HUES48 (cell line): ENCODE measurements around the gene DOCK3.
"Not testable (repeated sequence)": the region's sequence is repeated elsewhere in the genome, so short reads cannot be mapped to it uniquely, and the experiment has no call there.

Source experiments
- H3K27ac ChIP-seq: one replicate; pipeline ENCODE4 v1.7.0; 2013; ENCODE audit warnings: low read depth, low read length, inconsistent platforms
- H3K27me3 ChIP-seq: 2 replicates; pipeline ENCODE4 v1.6.1; 2013; ENCODE audit warnings: mild to moderate bottlenecking, low read length; ENCODE audit not compliant: control insufficient read depth, insufficient read depth
- H3K36me3 ChIP-seq: 2 replicates; pipeline ENCODE4 v1.6.1; 2013; ENCODE audit warnings: low read length; ENCODE audit not compliant: control insufficient read depth, insufficient read depth
- H3K4me1 ChIP-seq: 2 replicates; pipeline ENCODE4 v1.6.1; 2013; ENCODE audit warnings: mild to moderate bottlenecking, low read length; ENCODE audit not compliant: control insufficient read depth, insufficient read depth
- H3K4me3 ChIP-seq: 2 replicates; pipeline ENCODE4 v1.5.1; 2013; ENCODE audit warnings: mild to moderate bottlenecking, low read depth, low read length
- H3K9ac ChIP-seq: 2 replicates; pipeline ENCODE4 v1.6.1; 2013; ENCODE audit warnings: mild to moderate bottlenecking, low read depth, low read length, moderate library complexity
- H3K9me3 ChIP-seq: 2 replicates; pipeline ENCODE4 v1.6.1; 2013; ENCODE audit warnings: low read length; ENCODE audit not compliant: control insufficient read depth, insufficient read depth

DOCK3 gene

DNA sequence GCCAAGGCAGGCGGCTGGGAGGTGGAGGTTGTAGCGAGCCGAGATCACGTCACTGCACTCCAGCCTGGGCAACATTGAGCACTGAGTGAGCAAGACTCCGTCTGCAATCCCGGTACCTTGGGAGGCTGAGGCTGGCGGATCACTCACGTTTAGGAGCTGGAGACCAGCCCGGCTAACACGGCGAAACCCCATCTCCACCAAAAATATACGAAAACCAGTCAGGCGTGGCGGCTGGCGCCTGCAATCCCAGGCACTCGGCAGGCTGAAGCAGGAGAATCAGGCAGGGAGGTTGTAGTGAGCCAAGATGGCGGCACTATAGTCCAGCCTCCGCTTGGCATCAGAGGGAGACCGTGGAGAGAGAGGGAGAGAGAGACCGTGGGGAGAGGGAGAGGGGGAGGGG lies 129.6 kb downstream of the DOCK3 start:
- Histone ChIP-seq H3K9me3 (peaks cover 42% of the 10 kb centered on the region), H3K4me1 (peaks cover 11% of the 10 kb centered on the region)
- not testable (repeated sequence) for H3K27me3 ChIP-seq, H3K4me3 ChIP-seq, H3K27ac ChIP-seq, H3K9ac ChIP-seq, H3K36me3 ChIP-seq

DNA sequence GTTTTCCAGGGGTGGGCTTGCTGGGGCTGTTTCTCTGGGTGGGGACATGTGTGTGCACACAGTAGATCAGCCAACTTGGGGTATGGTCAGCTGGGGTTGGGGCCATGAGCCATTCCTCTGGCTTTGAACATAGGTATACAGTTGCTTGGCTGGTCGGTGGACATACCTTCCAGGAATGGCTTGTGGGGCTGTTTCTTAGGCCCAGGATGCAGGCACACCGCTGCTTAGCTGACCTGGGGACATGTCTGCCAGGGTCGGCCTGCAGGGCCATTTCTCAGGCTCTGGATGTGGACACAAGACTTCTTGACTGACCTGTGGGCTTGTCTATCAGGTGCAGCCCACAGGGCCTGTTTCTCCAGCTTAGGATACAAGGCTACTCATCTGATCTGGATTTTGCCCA lies 130.6 kb downstream of the DOCK3 start:
- Histone ChIP-seq H3K27me3 (no peaks in the 10 kb centered on the region), H3K4me1 (peaks cover 11% of the 10 kb centered on the region), H3K9ac (no peak overlapping the region), H3K36me3 (no peaks in the 10 kb centered on the region), H3K27ac (no peak overlapping the region), H3K4me3 (no peak overlapping the region), H3K9me3 (peaks cover 32% of the 10 kb centered on the region)

DNA sequence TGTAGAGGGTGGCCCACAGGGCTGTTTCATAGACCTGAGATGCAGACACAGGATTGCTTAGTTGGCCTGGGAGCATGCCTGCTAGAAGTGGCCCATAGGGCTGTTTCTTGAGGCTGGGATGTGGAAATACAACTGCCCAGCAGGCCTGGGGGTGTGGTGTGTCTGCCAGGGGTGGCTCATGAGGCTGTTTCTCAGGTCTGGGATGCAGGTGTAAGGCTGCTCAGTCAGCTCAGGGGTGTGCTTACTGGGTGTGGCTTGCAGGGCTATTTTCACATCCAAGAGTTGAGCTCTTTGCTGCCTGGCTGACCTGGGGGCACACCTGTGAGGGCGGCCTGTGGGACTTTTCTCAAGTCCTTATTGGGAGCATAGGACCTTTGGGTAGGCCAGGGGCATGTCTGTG lies 131.3 kb downstream of the DOCK3 start:
- Histone ChIP-seq H3K9ac (no peak overlapping the region), H3K4me3 (no peak overlapping the region), H3K27me3 (no peaks in the 10 kb centered on the region), H3K9me3 (peaks cover 25% of the 10 kb centered on the region), H3K36me3 (no peaks in the 10 kb centered on the region), H3K27ac (no peak overlapping the region), H3K4me1 (peaks cover 11% of the 10 kb centered on the region)

DNA sequence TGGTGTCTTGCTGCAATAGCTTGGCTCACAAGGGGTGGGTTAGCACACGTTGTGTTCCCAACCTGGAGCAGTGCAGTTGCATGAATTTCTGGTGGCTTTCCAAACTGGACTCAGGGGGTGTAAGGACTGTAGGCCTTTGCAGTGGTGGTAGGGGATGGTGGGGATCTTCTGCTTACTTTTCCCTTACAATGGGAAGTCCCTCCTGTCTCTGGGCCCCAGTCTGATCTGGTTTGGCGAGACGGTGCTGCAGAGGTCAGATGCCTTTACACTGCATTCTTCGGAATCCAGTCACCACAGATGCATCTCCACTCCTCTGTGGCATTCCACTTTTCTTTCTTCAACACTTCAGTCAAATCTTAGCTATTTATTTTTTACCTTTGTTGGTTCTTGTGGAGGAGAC lies 132.1 kb downstream of the DOCK3 start:
- peaks cover 11% of the 10 kb centered on the region for H3K4me1 ChIP-seq
- peaks cover 18% of the 10 kb centered on the region for H3K9me3 ChIP-seq
- no peak overlapping the region for H3K4me3 ChIP-seq
- H3K27me3 ChIP-seq: no peaks in the 10 kb centered on the region
- peak overlapping the region; percentile 54 for H3K27ac ChIP-seq
- H3K9ac ChIP-seq: no peak overlapping the region
- no peaks in the 10 kb centered on the region for H3K36me3 ChIP-seq

- Histone ChIP-seq H3K9ac (no peak overlapping the region), H3K36me3 (no peaks in the 10 kb centered on the region), H3K27me3 (no peaks in the 10 kb centered on the region), H3K9me3 (peaks cover 13% of the 10 kb centered on the region), H3K4me3 (no peak overlapping the region), H3K4me1 (peaks cover 11% of the 10 kb centered on the region), H3K27ac (peak overlapping the region; percentile 54)
These were observed 132.5 kb downstream of the DOCK3 start for GRCh38 chr3:50807266-50807665.

- no peaks in the 10 kb centered on the region for H3K36me3 ChIP-seq
- H3K4me1 ChIP-seq: peaks cover 21% of the 10 kb centered on the region
- H3K27me3 ChIP-seq: no peaks in the 10 kb centered on the region
- H3K4me3 ChIP-seq: no peak overlapping the region
- no peak overlapping the region for H3K9ac ChIP-seq
- no peaks in the 10 kb centered on the region for H3K9me3 ChIP-seq
- H3K27ac ChIP-seq: no peak overlapping the region
These were observed 137.2 kb downstream of the DOCK3 start for GRCh38 chr3:50811893-50812292.

- Histone ChIP-seq H3K36me3 (no peaks in the 10 kb centered on the region), H3K4me3 (no peak overlapping the region), H3K4me1 (peaks cover 41% of the 10 kb centered on the region), H3K9me3 (peaks cover 3% of the 10 kb centered on the region; the same call in 1 of the 2 replicates), H3K27me3 (no peaks in the 10 kb centered on the region), H3K9ac (no peak overlapping the region), H3K27ac (peak overlapping the region; percentile 68)
These were observed 141.1 kb downstream of the DOCK3 start for GRCh38 chr3:50815844-50816243.

- Histone ChIP-seq H3K9ac (peak overlapping the region; percentile 44; the same call in 1 of the 2 replicates), H3K27ac (peak overlapping the region; percentile 97)
These were observed 142.2 kb downstream of the DOCK3 start for GRCh38 chr3:50816894-50817293.

DNA sequence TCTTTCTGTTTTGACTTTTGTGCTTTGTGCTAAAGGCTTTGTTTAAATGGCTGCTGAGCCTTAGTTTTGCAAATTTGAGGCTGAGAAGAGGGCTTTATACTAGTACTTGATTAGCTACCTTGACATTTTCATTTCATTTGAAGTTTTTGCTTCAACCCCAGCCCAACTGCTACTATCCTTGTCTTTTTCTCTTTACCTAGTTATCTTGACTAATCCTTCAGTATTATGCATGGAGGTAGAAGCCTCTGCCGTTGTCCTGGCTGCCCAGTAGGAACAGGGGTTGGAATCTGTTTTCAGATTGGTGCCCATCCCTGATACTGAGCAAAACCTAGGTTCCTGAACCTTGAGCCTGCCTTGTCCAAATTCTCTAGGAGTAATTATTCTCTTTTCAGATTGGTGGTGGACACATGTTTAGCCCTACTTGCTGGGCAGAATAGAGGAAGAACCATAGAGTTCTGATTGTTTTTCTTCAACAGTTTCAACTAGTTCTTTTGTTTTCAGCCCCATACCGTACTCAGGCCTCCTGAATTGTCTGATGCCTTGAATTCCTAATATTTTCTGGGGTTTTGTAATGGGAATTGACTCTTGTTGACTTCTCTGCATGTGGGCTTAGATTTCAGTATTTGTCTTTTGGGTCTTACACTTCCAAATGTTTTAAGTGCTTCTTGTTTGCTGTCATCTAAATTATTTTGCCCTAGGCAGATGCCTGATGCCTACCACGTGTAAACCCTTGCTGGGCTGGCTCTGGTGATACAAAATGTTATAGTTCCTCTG lies 143.2 kb downstream of the DOCK3 start:
- no peaks in the 10 kb centered on the region for H3K27me3 ChIP-seq
- peak overlapping the region; percentile 44 for H3K9ac ChIP-seq
- no peaks in the 10 kb centered on the region for H3K36me3 ChIP-seq
- H3K4me1 ChIP-seq: peaks cover 41% of the 10 kb centered on the region
- H3K4me3 ChIP-seq: peak overlapping the region; percentile 25
- peak overlapping the region; percentile 97 for H3K27ac ChIP-seq
- peaks cover 3% of the 10 kb centered on the region; the same call in 1 of the 2 replicates for H3K9me3 ChIP-seq

More at GRCh38 chr3:50816894-50817293, 142.2 kb downstream of the DOCK3 start:
- H3K36me3 ChIP-seq: no peaks in the 10 kb centered on the region
- H3K4me1 ChIP-seq: peaks cover 41% of the 10 kb centered on the region
- H3K4me3 ChIP-seq: peak overlapping the region; percentile 25; the same call in 1 of the 2 replicates
- H3K27me3 ChIP-seq: no peaks in the 10 kb centered on the region
- H3K9me3 ChIP-seq: peaks cover 3% of the 10 kb centered on the region; the same call in 1 of the 2 replicates

GRCh38 chr3:50819882-50820281 lies 145.2 kb downstream of the DOCK3 start:
- no peak overlapping the region for H3K9ac ChIP-seq
- H3K9me3 ChIP-seq: peaks cover 10% of the 10 kb centered on the region
- H3K27me3 ChIP-seq: no peaks in the 10 kb centered on the region
- H3K36me3 ChIP-seq: no peaks in the 10 kb centered on the region
- no peak overlapping the region for H3K27ac ChIP-seq
- H3K4me3 ChIP-seq: no peak overlapping the region
- H3K4me1 ChIP-seq: peaks cover 41% of the 10 kb centered on the region

- Histone ChIP-seq H3K36me3 (no peaks in the 10 kb centered on the region), H3K4me3 (no peak overlapping the region), H3K9me3 (peaks cover 7% of the 10 kb centered on the region; the same call in 1 of the 2 replicates), H3K9ac (no peak overlapping the region), H3K27me3 (no peaks in the 10 kb centered on the region), H3K27ac (no peak overlapping the region), H3K4me1 (peaks cover 23% of the 10 kb centered on the region)
These were observed 151.1 kb downstream of the DOCK3 start for GRCh38 chr3:50825841-50826240.
